Erythroblast (primary cell): ENCODE measurements around the gene TRIM54.

Source experiments
- GATA1 ChIP-seq: IDR thresholded peaks from 2 replicates; pipeline ENCODE4 v1.6.1; 2011; ENCODE audit warnings: low read depth, mild to moderate bottlenecking, control low read depth, low read length, moderate library complexity
- POLR2A ChIP-seq: IDR thresholded peaks from 2 replicates; pipeline ENCODE4 v1.6.1; 2011; ENCODE audit warnings: mild to moderate bottlenecking, low read length

GRCh38 chr2:27251766-27252165 lies 30.5 kb upstream of the TRIM54 start:
- TF ChIP-seq POLR2A (no peak), GATA1 (no peak)
